ENCODE data around the gene SMAD1.
"Not testable (repeated sequence)": the region's sequence is repeated elsewhere in the genome, so short reads cannot be mapped to it uniquely, and the experiment has no call there.

The SMAD1 gene

GRCh38 chr4:145564540-145564939 lies 82.9 kb downstream of the SMAD1 start:
- no peak for DNase-seq (ENCODE audit: low read depth)

DNA sequence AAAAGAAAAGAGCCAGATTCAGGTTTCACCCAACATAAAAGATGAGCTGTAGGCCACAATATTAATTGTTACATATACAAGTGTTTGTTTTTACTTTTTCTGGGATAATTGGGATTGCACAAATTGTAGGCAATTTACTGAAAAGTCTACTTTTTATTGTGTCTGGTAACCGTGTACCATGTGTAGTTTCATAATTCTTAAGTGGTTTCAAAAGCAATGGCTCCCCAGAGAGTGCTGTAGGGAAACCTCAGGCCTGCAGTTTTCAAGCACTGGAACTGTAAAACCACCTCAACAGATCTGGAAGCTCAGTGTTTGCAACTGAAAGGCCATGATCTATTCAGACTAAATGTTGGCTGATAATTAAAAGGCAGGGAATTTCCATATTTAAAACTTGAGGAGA lies 83.7 kb downstream of the SMAD1 start:
- no peak for DNase-seq (ENCODE audit: low read depth)

DNA sequence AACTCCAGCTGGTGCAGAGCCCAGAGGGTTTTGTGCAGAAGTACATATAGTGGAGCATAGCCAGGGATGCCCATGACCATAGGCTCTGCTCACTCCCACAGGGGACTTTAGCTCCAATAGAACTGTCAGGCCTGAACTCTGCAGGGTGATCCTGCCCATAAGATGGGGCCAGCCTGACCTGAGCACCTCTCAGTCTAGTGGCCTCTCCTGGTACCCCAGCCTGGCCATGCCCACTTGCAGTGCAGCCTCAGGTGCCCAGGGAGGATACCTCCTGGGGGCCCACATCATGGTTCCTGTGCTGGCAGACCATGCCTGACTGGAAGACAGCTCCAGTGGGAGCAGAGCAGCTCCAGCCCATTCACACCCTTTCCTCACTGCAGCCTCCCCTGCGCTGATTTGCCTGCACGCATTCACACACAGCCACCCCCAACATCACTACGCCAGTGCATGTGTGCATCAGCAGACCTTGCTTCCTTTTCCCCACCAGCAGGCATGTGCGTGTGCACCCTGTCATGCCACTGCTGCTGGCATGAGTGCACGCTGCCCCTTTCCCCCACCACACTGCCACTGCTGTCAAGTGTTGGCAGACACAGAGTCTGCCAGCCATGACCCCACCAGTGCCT lies 84.5 kb downstream of the SMAD1 start:
- no peak for DNase-seq (ENCODE audit: low read depth)

GRCh38 chr4:145566768-145567167 lies 85.1 kb downstream of the SMAD1 start:
- no peak for DNase-seq (ENCODE audit: low read depth)

GRCh38 chr4:145567516-145567915 lies 85.9 kb downstream of the SMAD1 start:
- no peak for DNase-seq (ENCODE audit: low read depth)

GRCh38 chr4:145574546-145574945 lies 92.9 kb downstream of the SMAD1 start:
- not testable (repeated sequence) for DNase-seq (ENCODE audit: low read depth)

DNA sequence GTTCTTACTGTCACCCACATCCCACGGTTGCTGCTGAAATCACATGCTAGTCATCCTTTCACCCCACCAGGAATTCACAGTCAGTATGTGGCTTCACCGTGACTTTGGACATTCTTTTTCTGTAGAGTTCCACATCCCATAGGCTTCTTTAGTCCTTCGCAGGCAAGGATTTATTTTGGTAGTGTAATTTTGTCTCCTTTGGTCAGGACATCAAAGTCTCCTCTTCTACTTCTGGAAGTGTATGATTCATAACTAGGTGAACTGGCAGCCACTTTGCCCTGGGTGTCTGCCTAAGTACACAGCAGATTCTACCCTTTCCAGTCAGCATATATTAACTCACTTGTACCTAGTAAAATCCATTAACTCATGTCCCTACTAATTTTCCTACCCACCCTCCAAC lies 99.3 kb downstream of the SMAD1 start:
- DNase-seq (ENCODE audit: low read depth): no peak

DNA sequence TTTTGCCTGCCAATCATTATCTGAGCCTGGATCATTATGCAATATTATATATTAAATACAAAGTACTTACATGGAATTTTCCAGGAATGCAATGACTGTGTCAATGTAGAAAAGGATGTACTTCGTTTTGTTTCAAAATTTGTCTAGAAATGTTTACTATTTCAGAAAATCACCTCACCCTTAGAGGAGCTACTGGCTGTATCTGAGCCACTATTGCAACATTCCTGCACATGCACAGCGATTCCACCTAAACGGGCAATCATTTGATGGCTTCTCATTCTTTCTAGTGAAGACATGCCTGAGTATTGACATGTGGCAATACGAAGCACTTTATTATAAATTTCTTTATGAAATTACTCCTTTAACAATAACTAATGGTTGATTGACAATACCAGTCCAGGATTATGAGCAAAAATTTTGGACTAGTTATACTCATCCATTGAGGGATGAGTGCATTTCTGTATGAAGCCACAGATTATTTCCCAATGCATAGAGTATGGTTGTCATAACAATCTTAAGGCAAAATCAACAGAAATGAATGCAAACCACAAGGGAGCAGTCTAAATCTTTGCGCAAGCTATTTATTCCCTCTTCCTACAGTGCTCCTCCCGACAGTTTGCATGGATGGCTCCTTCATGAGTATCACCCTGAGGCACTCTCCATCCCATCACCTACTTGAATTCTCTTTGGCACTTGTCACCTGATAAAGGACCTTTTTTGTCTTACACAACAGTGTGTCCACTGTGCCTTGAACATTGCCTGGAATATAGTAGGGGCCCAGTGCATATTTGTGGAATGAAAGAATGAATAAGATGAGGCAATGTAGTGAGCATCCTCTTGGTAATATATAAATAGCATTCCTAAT lies 101.8 kb downstream of the SMAD1 start:
- DNase-seq (ENCODE audit: low read depth): no peak

GRCh38 chr4:145587088-145587754 lies 105.6 kb downstream of the SMAD1 start:
- DNase-seq (ENCODE audit: low read depth): no peak

DNA sequence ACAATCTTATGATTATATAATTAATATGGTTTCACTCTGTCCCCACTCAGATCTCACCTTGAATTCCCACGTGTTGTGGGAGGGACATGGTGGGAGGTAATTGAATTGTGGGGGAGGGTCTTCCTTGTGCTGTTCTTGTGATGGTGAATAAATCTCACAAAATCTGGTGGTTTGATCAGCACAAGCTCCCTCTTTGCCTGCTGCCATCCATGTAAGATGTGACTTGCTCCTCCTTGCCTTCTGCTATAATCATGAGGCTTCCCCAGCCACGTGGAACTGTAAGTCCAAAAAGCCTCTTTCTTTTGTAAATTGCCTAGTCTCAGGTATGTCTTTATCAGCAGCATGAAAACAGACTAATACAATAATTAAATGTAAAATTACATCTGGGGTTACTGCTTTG lies 107.7 kb downstream of the SMAD1 start:
- DNase-seq (ENCODE audit: low read depth): not testable (repeated sequence)

- no peak for DNase-seq (ENCODE audit: low read depth)
Observed at GRCh38 chr4:145589916-145590702, 108.5 kb downstream of the SMAD1 start.

DNA sequence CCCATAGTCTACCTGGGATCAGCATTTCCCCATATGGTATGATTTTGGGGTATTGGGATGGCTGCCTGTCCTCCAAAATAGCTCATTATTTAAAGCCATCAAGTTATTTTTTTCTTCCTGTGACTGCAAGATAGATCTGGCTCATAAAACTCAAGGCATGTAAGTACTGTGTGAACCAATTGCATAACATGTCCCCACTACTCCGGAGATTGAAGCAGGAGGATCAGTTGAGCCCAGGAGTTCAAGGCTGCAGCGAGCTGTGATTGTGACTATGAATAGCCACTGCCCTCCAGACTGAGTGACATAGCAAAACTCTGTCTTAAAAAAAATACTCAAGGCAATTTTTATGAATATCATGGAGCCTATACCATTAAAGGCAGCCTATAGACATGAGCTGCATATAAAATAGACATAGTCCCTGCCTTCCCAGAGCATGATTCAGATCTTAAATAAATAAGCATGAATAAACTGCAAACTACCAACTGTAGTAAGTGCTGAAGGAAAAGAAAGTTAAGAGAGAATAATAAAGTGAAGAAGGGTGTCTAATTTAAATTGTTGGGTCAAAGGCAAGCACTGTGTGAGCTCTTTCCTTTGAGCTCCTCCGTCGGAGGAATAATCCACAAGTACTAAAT lies 120.6 kb downstream of the SMAD1 start:
- no peak for DNase-seq (ENCODE audit: low read depth)

DNA sequence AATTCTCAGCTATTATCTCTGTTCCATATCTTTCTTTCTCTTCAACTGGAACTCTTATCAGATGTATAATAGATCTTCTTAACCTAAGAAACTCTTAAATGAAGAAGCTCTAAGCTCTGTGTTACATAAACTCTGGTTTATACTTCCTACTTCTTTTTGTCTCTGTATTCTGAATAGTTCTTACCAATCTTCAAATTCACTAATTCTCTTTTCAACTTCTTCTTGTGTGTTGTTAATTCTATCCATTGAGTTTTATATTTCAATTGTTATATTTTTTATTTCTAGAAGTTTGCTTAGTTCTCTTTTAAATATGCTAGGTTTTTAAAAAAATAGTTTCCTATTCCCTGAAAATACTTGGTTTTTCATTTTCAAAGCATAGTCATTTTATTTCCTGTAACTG lies 124.3 kb downstream of the SMAD1 start:
- no peak for DNase-seq (ENCODE audit: low read depth)
